Right ventricle myocardium inferior (tissue), 1 donor: ENCODE measurements around the gene OR5D16. TPM values are rescaled to one million over a fixed set of nuclear protein-coding genes. Genes with fewer than 3 reads are reported as not detected.

Experiments
- total RNA-seq: library from RNA; stranded (reverse); fragmentation: NEBNext Ultra II Directional; extraction: Animal tissue kit (Norgen Biotek cat#: 25700); gene quantifications from one replicate; pipeline ENCODE4 v1.2.1, GENCODE V29; 2021
- donor health status: DM: no; HTN: yes; CAD: no; lungs with severe emphysema.

OR5D16 gene
- total RNA-seq, 1 donor from 2014 or later: not detected

Other genes with a start within 250 kb of the OR5D16 start
- not detected for gene OR4C11, start 231.1 kb upstream of the OR5D16 start, total RNA-seq
- gene OR4P4, start 203.6 kb upstream of the OR5D16 start, total RNA-seq: not detected
- gene OR4S2, start 190.4 kb upstream of the OR5D16 start, total RNA-seq: not detected
- gene OR4C6, start 176.6 kb upstream of the OR5D16 start, total RNA-seq: not detected
- gene OR5D13, start 65.3 kb upstream of the OR5D16 start, total RNA-seq: not detected
- not detected for gene OR5D14, start 43.2 kb upstream of the OR5D16 start, total RNA-seq
- gene OR5L1, start 27.4 kb upstream of the OR5D16 start, total RNA-seq: not detected
- gene OR5D18, start 19.1 kb upstream of the OR5D16 start, total RNA-seq: not detected
- gene OR5L2, start 11.5 kb upstream of the OR5D16 start, total RNA-seq: not detected
- gene TRIM51, start 44.5 kb downstream of the OR5D16 start, total RNA-seq: not detected
- gene OR5W2, start 75.8 kb downstream of the OR5D16 start, total RNA-seq: not detected
- not detected for gene OR5I1, start 97.6 kb downstream of the OR5D16 start, total RNA-seq
- gene OR10AG1, start 131.2 kb downstream of the OR5D16 start, total RNA-seq: not detected
- gene OR5F1, start 155.9 kb downstream of the OR5D16 start, total RNA-seq: not detected
- gene OR5AS1, start 188.9 kb downstream of the OR5D16 start, total RNA-seq: not detected